Subcutaneous adipose tissue (tissue), 4 donors: ENCODE data around the gene EXOC6B. TPM values are rescaled to one million over a fixed set of nuclear protein-coding genes. Genes with fewer than 3 reads are reported as not detected.

ENCODE experiments used
- CTCF ChIP-seq: fragments of 450-650 bp; IDR thresholded peaks from one replicate; pipeline ENCODE4 v1.5.1; 2016; ENCODE audit warnings: low read depth, mild to moderate bottlenecking, control low read depth, antibody characterized with exemption, moderate library complexity
- total RNA-seq, 4 donors: library from RNA; depleted of rRNA; stranded (reverse); fragments of >200 nt; gene quantifications; one replicate each; pipeline ENCODE4 v1.1.0, GENCODE V29; 2016

The EXOC6B gene
- total RNA-seq, 4 donors from 2014 or later, result 33.9 to 40.5 (median 38.9) TPM

- TF ChIP-seq CTCF, result no peak
These were observed 447.0 kb downstream of the EXOC6B start for GRCh38 chr2:72378753-72379348.

- no peak for TF ChIP-seq CTCF
These were observed 458.2 kb downstream of the EXOC6B start for GRCh38 chr2:72367530-72368225.

GRCh38 chr2:72363406-72363805, 462.4 kb downstream of the EXOC6B start:
- no peak for TF ChIP-seq CTCF

GRCh38 chr2:72362733-72363132, 463.1 kb downstream of the EXOC6B start:
- TF ChIP-seq CTCF, result no peak

GRCh38 chr2:72361521-72361920, 464.3 kb downstream of the EXOC6B start:
- no peak for TF ChIP-seq CTCF

- TF ChIP-seq CTCF, result no peak
These were observed 464.8 kb downstream of the EXOC6B start for GRCh38 chr2:72361042-72361441.

- TF ChIP-seq CTCF, result no peak
These were observed 475.0 kb downstream of the EXOC6B start for GRCh38 chr2:72350852-72351251.
